Activated CD4-positive, alpha-beta T cell treated with anti-CD3 and anti-CD28 coated beads for 36 hours (primary cell): ENCODE data around the gene FOXL3. TPM values are rescaled to one million over a fixed set of nuclear protein-coding genes. Genes with fewer than 3 reads are reported as not detected.
"Not testable (repeated sequence)": the region's sequence is repeated elsewhere in the genome, so short reads cannot be mapped to it uniquely, and the experiment has no call there.

Source experiments
- ATAC-seq: fragments of 200-7000 bp; cut with Tn5 transposase; one replicate; pipeline ENCODE4 v1.10.0; 2021; ENCODE audit warnings: mild to moderate bottlenecking, moderate library complexity
- CTCF ChIA-PET: fragments of 350-600 bp; sonication (Branson Sonifier 250); formaldehyde crosslinking; loops from one replicate; lab custom pipeline; 2021; ENCODE audit warnings: antibody characterized with exemption; lab: Charles Lee
- POLR2A ChIA-PET: fragments of 350-600 bp; sonication (Branson Sonifier 250); formaldehyde crosslinking; loops from one replicate; lab custom pipeline; 2021; ENCODE audit warnings: antibody characterized with exemption, inconsistent platforms; lab: Charles Lee
- DNase-seq: peaks from one replicate; pipeline ENCODE4 v3.0.0-alpha.2; 2020
- H3K27ac Mint-ChIP-seq: one replicate; pipeline ENCODE4 v1.8.0; 2021; ENCODE audit warnings: mixed read lengths
- H3K27me3 Mint-ChIP-seq: one replicate; pipeline ENCODE4 v1.8.0; 2021; ENCODE audit warnings: mixed read lengths
- H3K36me3 Mint-ChIP-seq: one replicate; pipeline ENCODE4 v1.8.0; 2021; ENCODE audit warnings: low read depth, mixed read lengths
- H3K4me1 Mint-ChIP-seq: one replicate; pipeline ENCODE4 v1.8.0; 2021; ENCODE audit warnings: mixed read lengths
- H3K4me3 Mint-ChIP-seq: one replicate; pipeline ENCODE4 v1.8.0; 2021; ENCODE audit warnings: mild to moderate bottlenecking, moderate library complexity, mixed read lengths
- H3K9me3 Mint-ChIP-seq: one replicate; pipeline ENCODE4 v1.8.0; 2021; ENCODE audit warnings: low read depth, mixed read lengths
- intact Hi-C, 2 experiments: fragments of 100-400 bp; cut with DNase I in 1 of 2; cut with micrococcal nuclease in 1 of 2; formaldehyde crosslinking; loops; one replicate each; pipeline versions ENCODE4 v1.14.2 to v1.15.1; 2022 to 2024; cut with DNase I, micrococcal nuclease
- total RNA-seq, 2 experiments: library from RNA; stranded (reverse); gene quantifications; one replicate each; pipeline ENCODE4 v1.2.3, GENCODE V29; 2021

Gene FOXL3
- total RNA-seq, 2 experiments from 2014 or later: not detected

DNA sequence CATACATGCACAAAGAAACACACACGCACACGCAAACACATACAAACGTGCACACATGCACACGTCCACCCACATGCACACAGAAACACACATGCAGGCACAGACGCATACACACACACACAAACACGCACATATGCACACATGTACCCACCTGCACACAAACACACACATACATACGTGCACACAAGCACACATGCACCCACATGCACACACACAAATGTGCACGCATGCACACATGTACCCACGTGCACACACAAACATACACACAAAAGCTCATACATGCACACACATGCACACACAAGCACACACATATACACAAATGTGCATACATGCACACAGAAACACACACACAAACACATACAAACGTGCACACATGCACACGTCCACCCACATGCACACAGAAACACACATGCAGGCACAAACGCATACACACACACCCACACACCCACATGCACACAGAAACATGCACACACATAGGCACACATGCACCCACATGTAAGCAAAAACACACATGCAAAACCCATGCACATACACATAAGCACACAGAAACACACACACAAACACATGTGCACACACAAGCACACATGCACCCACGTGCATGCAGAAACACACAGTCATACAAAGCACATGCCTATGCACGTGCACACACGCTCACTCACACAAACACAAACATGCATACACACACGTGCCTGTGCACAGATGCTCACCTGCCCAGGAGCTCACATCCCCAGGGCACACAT, 44.8 kb downstream of the FOXL3 start:
- CTCF ChIA-PET: no interaction called here
- Mint-ChIP-seq H3K9me3 (peaks cover 10% of the 10 kb centered on the region), H3K4me1 (peaks cover 8% of the 10 kb centered on the region), H3K27me3 (no peaks in the 10 kb centered on the region), H3K36me3 (no peaks in the 10 kb centered on the region), H3K4me3 (no peak overlapping the region), H3K27ac (no peak overlapping the region)
- intact Hi-C loops: loop anchor here (5.0 kb wide), 2 partner anchors 183 to 253 kb away; partner anchors contain the start of gene PDGFA (in 1 of the 2)
- DNase-seq (no peak), ATAC-seq (no peak)
- POLR2A ChIA-PET: no interaction called here

DNA sequence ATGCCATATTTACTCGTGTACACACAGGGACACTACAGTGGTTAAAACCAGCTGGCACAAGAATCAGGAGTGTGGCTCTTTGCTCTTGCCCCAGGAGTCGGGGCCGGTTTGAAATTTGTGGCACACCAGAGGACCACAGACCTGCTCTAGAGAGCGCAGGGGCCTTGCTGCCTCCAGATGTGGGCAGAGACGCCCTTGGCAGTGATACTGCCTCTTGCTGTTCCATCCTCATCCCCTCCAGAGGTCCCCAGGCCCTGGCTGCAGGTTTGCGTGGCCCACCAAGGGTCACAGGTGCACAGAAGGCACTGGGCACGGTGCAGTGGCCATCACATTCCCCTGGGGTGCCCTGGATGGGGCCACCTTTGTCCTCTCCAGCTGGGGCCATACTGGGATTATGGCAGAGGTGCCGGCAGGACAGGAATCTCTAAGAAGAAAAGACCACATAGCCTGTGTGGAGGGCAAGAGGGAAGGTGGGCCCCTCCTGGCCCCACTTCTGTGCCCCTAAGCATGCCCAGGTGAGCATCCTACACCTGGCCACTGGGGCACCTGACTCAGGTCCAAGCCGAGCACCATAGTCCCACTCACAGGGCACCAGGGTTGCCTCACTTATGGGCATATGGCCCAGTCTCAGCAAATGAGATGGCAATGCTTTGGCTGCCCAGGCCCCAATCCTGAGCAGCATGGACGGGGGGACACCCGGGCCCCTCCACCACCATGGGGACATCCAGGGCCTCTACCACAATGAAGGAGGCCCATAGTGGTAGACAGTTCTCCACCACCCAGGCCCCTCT, 45.6 kb downstream of the FOXL3 start:
- CTCF ChIA-PET: no interaction called here
- Mint-ChIP-seq H3K4me1 (peaks cover 8% of the 10 kb centered on the region), H3K27me3 (no peaks in the 10 kb centered on the region), H3K4me3 (no peak overlapping the region), H3K27ac (no peak overlapping the region), H3K36me3 (no peaks in the 10 kb centered on the region), H3K9me3 (peaks cover 10% of the 10 kb centered on the region)
- no peak for DNase-seq
- intact Hi-C loops: no loop called here
- ATAC-seq: no peak
- POLR2A ChIA-PET: no interaction called here

DNA sequence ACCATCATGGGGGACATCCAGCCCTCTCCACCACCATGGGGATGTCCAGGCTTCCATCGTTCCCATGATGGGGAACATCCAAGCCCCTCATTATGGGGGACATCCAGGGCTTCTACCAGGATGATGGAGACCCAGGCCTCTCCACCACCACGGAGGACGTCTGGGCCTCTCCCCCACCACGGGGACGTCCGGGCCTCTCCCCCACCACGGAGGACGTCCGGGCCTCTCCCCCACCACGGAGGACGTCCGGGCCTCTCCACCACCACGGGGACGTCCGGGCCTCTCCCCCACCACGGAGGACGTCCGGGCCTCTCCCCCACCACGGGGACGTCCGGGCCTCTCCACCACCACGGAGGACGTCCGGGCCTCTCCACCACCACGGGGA, 46.2 kb downstream of the FOXL3 start:
- intact Hi-C loops, H3K4me3 Mint-ChIP-seq, POLR2A ChIA-PET, H3K4me1 Mint-ChIP-seq, H3K27me3 Mint-ChIP-seq, ATAC-seq, H3K36me3 Mint-ChIP-seq, H3K27ac Mint-ChIP-seq, H3K9me3 Mint-ChIP-seq, DNase-seq, CTCF ChIA-PET: not testable (repeated sequence)

DNA sequence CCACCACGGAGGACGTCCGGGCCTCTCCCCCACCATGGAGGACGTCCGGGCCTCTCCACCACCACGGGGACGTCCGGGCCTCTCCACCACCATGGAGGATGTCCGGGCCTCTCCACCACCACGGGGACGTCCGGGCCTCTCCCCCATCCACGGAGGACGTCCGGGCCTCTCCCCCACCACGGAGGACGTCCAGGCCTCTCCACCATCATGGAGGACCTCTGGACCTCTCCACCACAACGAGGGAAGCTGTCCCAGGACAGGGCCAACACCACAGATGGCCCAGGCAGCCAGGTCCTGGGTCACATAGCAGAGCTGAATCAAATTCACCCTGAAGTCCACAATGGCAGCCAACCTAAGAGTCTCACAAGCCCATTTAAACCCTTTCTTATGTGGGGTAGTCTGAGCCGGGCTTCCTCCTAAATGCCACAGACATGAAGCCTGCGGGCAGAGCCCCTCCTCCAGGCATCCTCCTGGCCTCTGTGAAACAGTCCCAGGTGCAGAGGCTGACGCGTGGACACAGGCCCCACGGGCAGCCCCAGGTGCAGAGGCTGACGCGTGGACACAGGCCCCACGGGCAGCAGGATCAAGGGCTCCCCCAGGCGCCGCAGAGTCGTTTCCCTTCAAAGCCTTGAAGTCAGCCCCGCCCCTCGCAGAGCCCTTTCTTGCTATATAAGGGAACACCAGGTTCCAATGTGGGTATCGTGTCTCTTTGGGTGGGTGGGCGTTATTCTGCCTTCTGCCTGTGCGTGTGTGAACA, 47.0 kb downstream of the FOXL3 start:
- H3K27ac Mint-ChIP-seq: no peak overlapping the region
- peaks cover 10% of the 10 kb centered on the region for H3K9me3 Mint-ChIP-seq
- DNase-seq: no peak
- no peak overlapping the region for H3K4me3 Mint-ChIP-seq
- ChIA-PET POLR2A (no interaction called here), CTCF (no interaction called here)
- no peaks in the 10 kb centered on the region for H3K27me3 Mint-ChIP-seq
- ATAC-seq: no peak
- peaks cover 8% of the 10 kb centered on the region for H3K4me1 Mint-ChIP-seq
- intact Hi-C loops: no loop called here
- H3K36me3 Mint-ChIP-seq: no peaks in the 10 kb centered on the region

DNA sequence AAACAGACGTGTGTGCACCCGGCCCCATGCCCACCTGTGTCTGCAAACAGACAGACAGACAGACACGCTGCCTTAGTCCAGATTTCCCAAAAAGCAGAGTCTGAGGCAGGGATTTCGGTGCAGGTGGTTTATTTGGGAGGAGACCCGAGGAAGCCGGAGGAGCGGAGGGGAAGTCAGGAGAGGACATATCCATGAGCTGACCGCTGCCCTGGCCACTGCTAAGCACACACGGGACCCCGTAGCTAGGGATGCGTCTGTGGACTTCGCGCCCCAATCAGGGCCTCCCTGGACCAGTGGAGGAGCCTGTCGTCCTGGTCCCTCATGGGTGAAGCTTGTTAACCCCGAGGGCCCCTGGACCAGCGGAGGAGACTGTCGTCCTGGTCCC, 47.6 kb downstream of the FOXL3 start:
- DNase-seq (no peak), ATAC-seq (no peak)
- peaks cover 10% of the 10 kb centered on the region for H3K9me3 Mint-ChIP-seq
- H3K4me3 Mint-ChIP-seq: no peak overlapping the region
- CTCF ChIA-PET: no interaction called here
- no peaks in the 10 kb centered on the region for H3K27me3 Mint-ChIP-seq
- H3K36me3 Mint-ChIP-seq: no peaks in the 10 kb centered on the region
- no peak overlapping the region for H3K27ac Mint-ChIP-seq
- POLR2A ChIA-PET: no interaction called here
- peaks cover 8% of the 10 kb centered on the region for H3K4me1 Mint-ChIP-seq
- intact Hi-C loops: no loop called here

DNA sequence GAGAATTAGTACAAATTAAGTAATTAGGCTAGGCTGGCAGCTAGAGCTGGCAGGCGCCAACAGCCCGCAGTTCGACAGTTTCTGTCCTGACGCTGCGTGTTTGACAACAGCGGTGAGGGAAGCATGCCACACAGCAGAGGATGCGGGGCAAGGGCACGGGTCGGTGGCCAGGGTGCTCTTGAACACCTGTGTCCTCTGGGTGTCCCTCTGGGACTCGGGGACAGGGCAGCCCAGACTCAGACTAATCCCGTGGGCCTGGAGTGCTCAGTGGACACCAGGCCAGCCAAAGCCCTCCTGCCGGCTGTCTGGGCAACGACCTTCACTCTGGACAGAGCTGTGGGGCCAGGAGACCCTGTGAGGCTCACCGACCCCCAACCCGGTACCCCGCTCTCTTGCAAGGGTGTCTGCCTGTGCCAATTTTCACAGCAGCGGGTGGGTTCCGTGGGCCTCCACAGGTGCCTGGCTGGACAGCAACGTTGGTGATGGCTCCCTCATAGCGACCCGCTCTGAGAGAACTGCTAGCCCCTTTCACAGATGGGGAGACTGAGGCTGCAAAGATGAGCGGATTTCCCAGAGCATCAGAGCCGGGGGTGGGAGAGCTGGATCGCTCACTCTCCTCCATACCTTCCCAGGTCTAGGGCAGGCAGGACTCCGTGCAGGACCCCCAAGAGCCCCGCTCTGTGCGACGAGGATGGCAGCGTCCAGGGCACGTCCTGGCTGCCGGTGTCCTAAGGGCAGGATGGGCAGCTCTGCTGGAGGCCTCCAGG, 48.5 kb downstream of the FOXL3 start:
- Mint-ChIP-seq H3K27ac (no peak overlapping the region), H3K9me3 (peaks cover 10% of the 10 kb centered on the region), H3K36me3 (no peaks in the 10 kb centered on the region), H3K4me1 (peaks cover 8% of the 10 kb centered on the region), H3K27me3 (no peaks in the 10 kb centered on the region), H3K4me3 (no peak overlapping the region)
- CTCF ChIA-PET: no interaction called here
- POLR2A ChIA-PET: no interaction called here
- no peak for DNase-seq
- intact Hi-C loops: no loop called here
- no peak for ATAC-seq

DNA sequence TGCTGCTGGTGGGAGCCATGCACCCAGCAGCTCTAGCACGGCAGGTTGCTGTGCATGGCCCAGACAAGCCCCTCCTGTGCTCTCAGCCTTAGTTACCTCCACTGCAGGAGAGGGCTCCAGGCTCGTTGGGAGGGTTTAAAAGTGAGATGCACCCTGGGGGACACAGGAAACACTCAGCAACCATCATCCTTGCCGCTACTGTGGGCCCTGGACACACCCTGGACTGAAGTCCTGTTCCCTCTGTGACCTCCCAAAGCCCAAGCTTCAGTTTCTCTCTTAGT, 49.0 kb downstream of the FOXL3 start:
- intact Hi-C loops: no loop called here
- ATAC-seq: no peak
- CTCF ChIA-PET: no interaction called here

DNA sequence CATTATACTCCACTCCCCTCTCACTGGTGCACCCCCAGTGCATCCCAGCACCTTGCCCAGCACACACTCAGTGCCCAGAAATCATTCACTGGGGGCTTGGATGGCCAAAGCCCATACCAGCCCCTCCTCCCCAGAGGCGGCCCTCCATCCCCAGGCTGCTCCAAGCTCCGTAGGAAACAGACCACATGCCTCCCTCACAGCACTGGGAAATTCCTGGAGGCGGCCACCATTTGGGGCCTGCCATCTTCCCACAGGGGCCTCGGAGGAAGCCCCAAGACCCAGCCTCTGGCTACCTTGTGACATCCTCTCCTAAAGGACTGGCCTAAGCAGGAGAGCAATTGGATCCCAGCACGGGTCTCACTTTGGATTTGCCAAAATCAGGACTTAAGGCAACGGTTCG, 49.7 kb downstream of the FOXL3 start:
- Mint-ChIP-seq H3K4me1 (peaks cover 7% of the 10 kb centered on the region), H3K9me3 (peaks cover 3% of the 10 kb centered on the region), H3K36me3 (no peaks in the 10 kb centered on the region), H3K27ac (no peak overlapping the region), H3K4me3 (no peak overlapping the region), H3K27me3 (no peaks in the 10 kb centered on the region)
- CTCF ChIA-PET: no interaction called here
- POLR2A ChIA-PET: no interaction called here
- DNase-seq: no peak
- intact Hi-C loops: no loop called here
- ATAC-seq: no peak

More for the DNA sequence above, 49.0 kb downstream of the FOXL3 start:
- no peaks in the 10 kb centered on the region for H3K27me3 Mint-ChIP-seq
- H3K36me3 Mint-ChIP-seq: no peaks in the 10 kb centered on the region
- POLR2A ChIA-PET: no interaction called here
- H3K27ac Mint-ChIP-seq: no peak overlapping the region
- DNase-seq: no peak
- H3K4me3 Mint-ChIP-seq: no peak overlapping the region
- peaks cover 8% of the 10 kb centered on the region for H3K4me1 Mint-ChIP-seq
- peaks cover 10% of the 10 kb centered on the region for H3K9me3 Mint-ChIP-seq

DNA sequence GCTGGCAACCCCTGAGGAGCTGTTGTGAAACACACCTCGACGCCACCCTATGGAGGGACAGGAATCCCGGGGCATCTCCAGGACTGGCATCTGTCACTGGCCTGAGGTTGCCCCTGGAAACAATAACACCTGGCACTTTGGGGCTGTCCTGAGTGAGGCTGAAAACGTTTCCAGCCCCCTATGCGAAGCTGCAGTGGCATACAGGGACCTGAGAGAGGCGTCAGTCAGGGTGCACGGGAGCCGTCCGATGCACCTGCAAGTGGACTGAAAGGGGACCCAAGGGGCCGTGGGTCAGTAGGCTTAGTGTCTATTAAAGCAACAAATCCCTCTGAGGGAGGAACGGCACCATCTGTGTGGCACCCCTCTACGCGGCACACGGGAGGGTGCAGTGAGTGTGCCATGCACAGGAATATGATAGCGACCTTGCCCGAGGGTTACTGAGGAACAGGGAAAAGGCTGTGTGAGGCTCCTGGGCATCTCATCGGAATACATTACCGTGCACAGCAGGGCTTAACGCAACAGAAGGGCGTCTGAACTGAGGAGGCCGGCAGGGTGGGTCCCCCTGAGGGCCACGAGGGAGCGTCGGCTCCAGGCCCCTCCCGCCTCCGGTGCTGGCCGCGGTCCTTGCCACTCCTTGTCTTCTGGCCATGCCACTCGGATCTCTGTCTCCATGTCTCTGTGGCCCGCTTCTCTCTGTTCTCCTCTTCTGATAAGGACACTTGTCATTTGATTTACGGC, 50.4 kb downstream of the FOXL3 start:
- ATAC-seq (no peak), DNase-seq (no peak)
- H3K4me3 Mint-ChIP-seq: no peak overlapping the region
- ChIA-PET CTCF (no interaction called here), POLR2A (no interaction called here)
- no peaks in the 10 kb centered on the region for H3K27me3 Mint-ChIP-seq
- no peaks in the 10 kb centered on the region for H3K36me3 Mint-ChIP-seq
- H3K9me3 Mint-ChIP-seq: no peaks in the 10 kb centered on the region
- intact Hi-C loops: no loop called here
- H3K4me1 Mint-ChIP-seq: peaks cover 4% of the 10 kb centered on the region
- H3K27ac Mint-ChIP-seq: no peak overlapping the region
